Measurements from ENCODE around the gene PAK4.

PAK4 gene

DNA sequence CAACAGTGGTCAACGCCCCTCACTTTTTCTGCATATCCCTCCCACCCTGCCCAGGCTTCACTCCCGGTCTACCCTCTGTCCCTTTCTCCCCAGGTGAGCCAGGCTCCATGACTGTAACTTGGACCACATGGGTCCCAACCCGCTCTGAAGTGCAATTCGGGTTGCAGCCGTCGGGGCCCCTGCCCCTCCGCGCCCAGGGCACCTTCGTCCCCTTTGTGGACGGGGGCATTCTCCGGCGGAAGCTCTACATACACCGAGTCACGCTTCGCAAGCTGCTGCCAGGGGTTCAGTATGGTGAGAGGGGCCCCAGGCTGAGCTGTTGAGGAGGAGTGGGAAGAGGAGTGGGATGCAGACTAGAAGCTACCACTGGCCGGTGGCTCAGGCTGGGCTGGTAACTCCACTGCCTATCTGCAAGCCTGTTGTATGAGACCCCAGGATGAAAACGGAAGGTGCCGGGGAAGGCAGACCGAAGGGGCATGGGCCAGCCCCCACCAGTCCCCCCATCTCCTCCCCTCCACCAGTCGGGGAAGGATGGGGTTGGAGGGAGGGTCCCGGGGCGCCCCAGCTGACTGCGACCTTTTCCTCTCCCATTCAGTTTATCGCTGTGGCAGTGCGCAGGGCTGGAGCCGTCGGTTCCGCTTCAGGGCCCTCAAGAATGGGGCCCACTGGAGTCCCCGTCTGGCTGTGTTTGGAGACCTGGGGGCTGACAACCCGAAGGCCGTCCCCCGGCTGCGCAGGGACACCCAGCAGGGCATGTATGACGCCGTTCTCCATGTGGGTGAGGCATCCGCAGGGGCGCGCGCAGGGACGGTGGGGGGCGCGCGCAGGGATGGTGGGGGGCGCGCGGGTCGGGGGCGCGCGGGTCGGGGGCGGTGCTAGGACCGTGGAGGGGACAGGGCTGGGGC lies 27.0 kb upstream of the PAK4 start:
- ChIA-PET POLR2A (no interaction called here), CTCF (interaction anchor here (1.7 kb wide), 1 partner anchor 13 kb away, joined by 4 read pairs; no protein-coding TSS in a partner anchor)

GRCh38 chr19:39099341-39099740 lies 26.2 kb upstream of the PAK4 start:
- CTCF ChIA-PET: no interaction called here
- no peak for TF ChIP-seq CTCF (IDR thresholded peaks at IDR 0.05; ENCODE audit: control extremely low read depth, extremely low read depth, low read depth, missing control alignments)
- DNase-seq (ENCODE audit: extremely low spot score): no peak
- POLR2A ChIA-PET: no interaction called here

More for the DNA sequence above, 27.0 kb upstream of the PAK4 start:
- TF ChIP-seq CTCF (IDR thresholded peaks at IDR 0.05; ENCODE audit: control extremely low read depth, extremely low read depth, low read depth, missing control alignments): no peak
- DNase-seq (ENCODE audit: extremely low spot score): no peak

DNA sequence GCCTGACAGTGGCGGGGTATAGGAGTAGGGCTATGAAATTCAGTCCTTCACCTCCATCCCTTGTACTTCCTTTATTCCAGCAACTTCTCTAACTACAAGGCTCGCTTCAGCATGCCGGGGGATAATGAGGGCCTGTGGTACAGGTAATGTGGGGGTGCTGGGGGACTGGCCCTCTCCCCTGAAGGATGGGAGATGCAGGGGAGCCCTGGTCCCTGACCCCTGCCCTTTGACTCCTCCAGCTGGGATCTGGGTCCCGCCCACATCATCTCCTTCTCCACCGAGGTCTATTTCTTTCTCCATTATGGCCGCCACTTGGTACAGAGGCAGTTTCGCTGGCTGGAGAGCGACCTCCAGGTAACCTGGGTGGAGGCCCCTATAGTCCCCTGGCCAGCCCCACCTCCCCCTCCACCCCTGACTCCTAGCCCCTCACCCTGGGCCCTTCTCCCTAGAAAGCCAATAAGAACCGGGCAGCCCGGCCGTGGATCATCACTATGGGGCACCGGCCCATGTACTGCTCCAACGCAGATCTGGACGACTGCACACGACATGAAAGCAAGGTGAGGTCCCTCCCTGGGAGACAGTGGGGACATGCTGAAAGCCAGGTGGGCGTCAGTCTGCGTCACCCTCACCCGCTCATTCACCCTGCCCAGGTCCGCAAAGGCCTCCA lies 25.0 kb upstream of the PAK4 start:
- CTCF ChIA-PET: interaction anchor here (1.2 to 1.6 kb wide), 2 partner anchors 10 to 21 kb away, joined by 3 to 8 read pairs; no protein-coding TSS in a partner anchor
- DNase-seq (ENCODE audit: extremely low spot score): no peak
- TF ChIP-seq CTCF (IDR thresholded peaks at IDR 0.05; ENCODE audit: control extremely low read depth, extremely low read depth, low read depth, missing control alignments): no peak
- POLR2A ChIA-PET: no interaction called here

- ChIA-PET CTCF (interaction anchor here (0.8 kb wide), 1 partner anchor 73 kb away, joined by 3 read pairs; no protein-coding TSS in a partner anchor), POLR2A (no interaction called here)
- no peak for DNase-seq (ENCODE audit: extremely low spot score)
- no peak for TF ChIP-seq CTCF (IDR thresholded peaks at IDR 0.05; ENCODE audit: control extremely low read depth, extremely low read depth, low read depth, missing control alignments)
These were observed 22.4 kb upstream of the PAK4 start for GRCh38 chr19:39103151-39103550.

DNA sequence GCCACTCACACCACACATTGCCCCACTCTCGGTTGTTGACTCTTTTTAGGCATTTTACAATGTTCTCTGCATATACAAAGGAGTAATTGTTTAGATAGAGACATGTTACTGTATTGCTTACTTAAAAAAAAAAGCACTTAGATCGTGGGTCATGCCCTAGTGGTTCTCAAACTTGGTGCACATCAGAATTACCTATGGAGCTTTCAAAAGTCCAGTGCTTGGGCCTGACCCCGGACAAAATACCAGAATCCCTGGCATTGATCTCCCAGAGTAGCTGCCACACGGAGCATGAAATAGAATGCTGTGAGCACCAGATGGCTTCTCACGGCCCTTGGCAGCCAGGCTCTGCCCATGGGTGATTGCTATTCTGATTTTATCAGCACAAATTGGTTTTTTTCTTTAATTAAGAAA lies 21.4 kb upstream of the PAK4 start:
- CTCF ChIA-PET: no interaction called here
- no peak for TF ChIP-seq CTCF (IDR thresholded peaks at IDR 0.05; ENCODE audit: control extremely low read depth, extremely low read depth, low read depth, missing control alignments)
- no peak for DNase-seq (ENCODE audit: extremely low spot score)
- POLR2A ChIA-PET: no interaction called here

- ChIA-PET POLR2A (no interaction called here), CTCF (no interaction called here)
- no peak for TF ChIP-seq CTCF (IDR thresholded peaks at IDR 0.05; ENCODE audit: control extremely low read depth, extremely low read depth, low read depth, missing control alignments)
- DNase-seq (ENCODE audit: extremely low spot score): no peak
These were observed 19.4 kb upstream of the PAK4 start for GRCh38 chr19:39106194-39106593.

Data from GM10248 (cell line).